Lower leg skin (tissue), 3 donors: ENCODE data around the gene TMEM151B.

ENCODE experiments used
- CTCF ChIP-seq, 3 donors: fragments of 450-650 bp; IDR thresholded peaks; one replicate each; pipeline ENCODE4 v1.5.1; 2016; ENCODE audit warnings: antibody characterized with exemption in 3 of 3, mild to moderate bottlenecking in 3 of 3, moderate library complexity in 2 of 3
- POLR2A ChIP-seq, 2 donors: fragments of 450-650 bp; IDR thresholded peaks; one replicate each; pipeline ENCODE4 v1.6.1; 2016 to 2017; ENCODE audit warnings: antibody characterized with exemption in 2 of 2, mild to moderate bottlenecking in 1 of 2, moderate library complexity in 1 of 2

- no peak for TF ChIP-seq POLR2A (IDR thresholded peaks at IDR 0.05)
- TF ChIP-seq CTCF (IDR thresholded peaks at IDR 0.05) = no peak
Measured at GRCh38 chr6:44311767-44312166, 41.5 kb downstream of the TMEM151B start.
